AG10803 (cell line): Measurements from ENCODE around the gene IL1RL1.

ENCODE experiments used
- DNase-seq: peaks from one replicate; pipeline ENCODE4 v3.0.0; 2010; ENCODE audit warnings: low read depth
- H3K4me3 ChIP-seq: 2 replicates; pipeline ENCODE4 v1.5.1; 2011; ENCODE audit warnings: mild to moderate bottlenecking, low read length, control low read depth
- CTCF ChIP-seq: conservative IDR thresholded peaks from 2 replicates; pipeline ENCODE4 v1.5.1; 2011; ENCODE audit warnings: mild to moderate bottlenecking, low read length, control low read depth, inconsistent platforms

Gene IL1RL1

GRCh38 chr2:102357937-102358336 is 46.6 kb downstream of the IL1RL1 start:
- no peak for TF ChIP-seq CTCF
- DNase-seq: no peak
- H3K4me3 ChIP-seq: no peak overlapping the region

GRCh38 chr2:102358496-102358895 is 47.1 kb downstream of the IL1RL1 start:
- no peak for TF ChIP-seq CTCF
- no peak overlapping the region for H3K4me3 ChIP-seq
- no peak for DNase-seq

GRCh38 chr2:102359527-102359926 is 48.2 kb downstream of the IL1RL1 start:
- no peak overlapping the region for H3K4me3 ChIP-seq
- no peak for TF ChIP-seq CTCF

GRCh38 chr2:102361632-102362241 is 50.4 kb downstream of the IL1RL1 start:
- no peak for TF ChIP-seq CTCF
- no peak for DNase-seq

More at GRCh38 chr2:102359527-102359926, 48.2 kb downstream of the IL1RL1 start:
- DNase-seq: no peak

GRCh38 chr2:102365763-102366162 is 54.4 kb downstream of the IL1RL1 start:
- H3K4me3 ChIP-seq: no peak overlapping the region
- TF ChIP-seq CTCF: no peak
- DNase-seq: no peak

More at GRCh38 chr2:102361632-102362241, 50.4 kb downstream of the IL1RL1 start:
- no peak overlapping the region for H3K4me3 ChIP-seq

- no peak overlapping the region for H3K4me3 ChIP-seq
- no peak for TF ChIP-seq CTCF
- no peak for DNase-seq
These were observed 55.2 kb downstream of the IL1RL1 start for GRCh38 chr2:102366406-102367112.

- no peak overlapping the region for H3K4me3 ChIP-seq
- DNase-seq: no peak
- TF ChIP-seq CTCF: no peak
These were observed 56.1 kb downstream of the IL1RL1 start for GRCh38 chr2:102367331-102367971.
